Loucy (cell line): ENCODE measurements around the gene FAM120B.

Experiments
- EZH2phosphoT487 ChIP-seq: fragments of 200-600 bp; IDR thresholded peaks from 2 replicates; pipeline ENCODE4 v1.6.1; 2018; ENCODE audit warnings: antibody characterized with exemption, mild to moderate bottlenecking, moderate library complexity, borderline replicate concordance
- TF ChIP-seq, protein P1 (sequence below): fragments of 200-600 bp; sonication (generic); conservative IDR thresholded peaks from 2 replicates; pipeline ENCODE4 v1.5.1; 2014; ENCODE audit warnings: mild to moderate bottlenecking, antibody characterized with exemption, low read length

DNA sequence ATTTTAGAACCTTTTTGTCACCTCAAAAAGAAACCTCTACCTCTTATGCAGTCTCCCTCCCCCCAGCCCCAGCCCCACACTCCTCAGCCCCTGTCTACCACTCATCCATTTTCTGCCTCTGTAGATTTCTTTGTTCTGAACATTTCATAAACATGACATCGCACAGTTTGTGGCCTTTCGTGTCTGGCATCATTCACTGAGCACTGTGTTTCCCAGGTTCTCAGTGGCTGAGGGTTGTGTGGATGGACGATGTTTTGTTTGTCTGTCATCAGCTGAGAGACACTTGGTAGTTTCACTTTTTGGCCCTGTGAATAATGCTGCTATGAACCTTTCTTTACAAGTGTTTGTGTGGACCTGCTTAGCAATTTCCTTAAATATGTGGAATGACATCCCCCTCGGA is 64.5 kb downstream of the FAM120B start:
- TF ChIP-seq, protein P1, sequence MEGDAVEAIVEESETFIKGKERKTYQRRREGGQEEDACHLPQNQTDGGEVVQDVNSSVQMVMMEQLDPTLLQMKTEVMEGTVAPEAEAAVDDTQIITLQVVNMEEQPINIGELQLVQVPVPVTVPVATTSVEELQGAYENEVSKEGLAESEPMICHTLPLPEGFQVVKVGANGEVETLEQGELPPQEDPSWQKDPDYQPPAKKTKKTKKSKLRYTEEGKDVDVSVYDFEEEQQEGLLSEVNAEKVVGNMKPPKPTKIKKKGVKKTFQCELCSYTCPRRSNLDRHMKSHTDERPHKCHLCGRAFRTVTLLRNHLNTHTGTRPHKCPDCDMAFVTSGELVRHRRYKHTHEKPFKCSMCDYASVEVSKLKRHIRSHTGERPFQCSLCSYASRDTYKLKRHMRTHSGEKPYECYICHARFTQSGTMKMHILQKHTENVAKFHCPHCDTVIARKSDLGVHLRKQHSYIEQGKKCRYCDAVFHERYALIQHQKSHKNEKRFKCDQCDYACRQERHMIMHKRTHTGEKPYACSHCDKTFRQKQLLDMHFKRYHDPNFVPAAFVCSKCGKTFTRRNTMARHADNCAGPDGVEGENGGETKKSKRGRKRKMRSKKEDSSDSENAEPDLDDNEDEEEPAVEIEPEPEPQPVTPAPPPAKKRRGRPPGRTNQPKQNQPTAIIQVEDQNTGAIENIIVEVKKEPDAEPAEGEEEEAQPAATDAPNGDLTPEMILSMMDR: no peak
- TF ChIP-seq EZH2phosphoT487: no peak
